ENCODE data around the gene TMEM39B.

- TF ChIP-seq CTCF (IDR thresholded peaks at IDR 0.05; ENCODE audit: low read depth, low read length) (no peak), POLR2A (IDR thresholded peaks at IDR 0.05; ENCODE audit: extremely low read depth, insufficient read length) (no peak), MAX (IDR thresholded peaks at IDR 0.05; ENCODE audit: low read depth, low read length) (no peak)
Measured at GRCh38 chr1:32104127-32104526, 31.4 kb downstream of the TMEM39B start.
